ENCODE data around the gene IFNA8. TPM values are rescaled to one million over a fixed set of nuclear protein-coding genes. Genes with fewer than 3 reads are reported as not detected.
"Not testable (repeated sequence)": the region's sequence is repeated elsewhere in the genome, so short reads cannot be mapped to it uniquely, and the experiment has no call there.

The IFNA8 gene
- total and polyA plus RNA-seq, 8 donors, result not detected

DNA sequence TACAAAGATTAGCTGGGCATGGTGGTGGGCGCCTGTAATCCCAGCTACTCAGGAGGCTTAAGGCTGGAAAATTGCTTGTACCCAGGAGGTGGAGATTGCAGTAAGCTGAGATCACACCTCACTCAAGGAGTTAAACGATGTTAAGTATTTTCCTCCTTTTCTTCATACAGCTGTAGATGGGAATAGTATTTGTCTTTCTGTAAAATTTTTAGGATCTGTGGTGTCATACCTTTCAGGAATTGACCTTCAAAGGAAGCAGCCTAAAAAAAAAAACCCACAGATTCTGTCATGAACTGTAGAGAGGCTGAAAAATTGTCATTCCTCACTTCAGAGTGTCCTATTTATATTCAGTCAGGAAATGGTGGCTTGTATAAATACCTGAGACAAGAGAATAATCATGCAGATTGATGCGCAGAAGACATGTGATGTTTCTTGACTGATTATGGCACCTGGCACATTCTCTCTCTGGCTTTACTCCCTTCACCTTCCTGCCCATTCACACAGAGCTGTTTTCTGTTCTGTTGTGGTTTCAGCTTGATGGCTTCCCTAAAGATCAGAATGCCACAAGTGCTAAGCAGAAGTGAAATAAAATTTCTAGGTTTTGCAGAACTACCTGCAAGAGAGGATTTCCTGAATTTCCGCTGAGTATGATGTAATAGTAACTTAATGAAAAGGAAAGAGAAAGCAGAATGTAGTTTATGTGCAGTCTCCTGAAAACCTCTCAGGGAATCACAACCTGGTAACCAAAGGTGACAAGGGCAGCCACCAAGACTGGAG is 35.1 kb downstream of the IFNA8 start:
- Histone ChIP-seq H3K36me3 (no peaks in the 10 kb centered on the region), H3K4me1 (peaks cover 0 to 5% of the 10 kb centered on the region in 2 donors), H3K9me3 (no peaks in the 10 kb centered on the region), H3K4me3 (no peak overlapping the region), H3K27ac (peak overlapping the region in 1 of 2 donors; percentile 31), H3K27me3 (peaks cover 4 to 15% of the 10 kb centered on the region in 2 donors)
- ATAC-seq (no peak), DNase-seq (no peak)
- intact Hi-C loops (cut with DNase I), result no loop called here
- TF ChIP-seq, protein P1, sequence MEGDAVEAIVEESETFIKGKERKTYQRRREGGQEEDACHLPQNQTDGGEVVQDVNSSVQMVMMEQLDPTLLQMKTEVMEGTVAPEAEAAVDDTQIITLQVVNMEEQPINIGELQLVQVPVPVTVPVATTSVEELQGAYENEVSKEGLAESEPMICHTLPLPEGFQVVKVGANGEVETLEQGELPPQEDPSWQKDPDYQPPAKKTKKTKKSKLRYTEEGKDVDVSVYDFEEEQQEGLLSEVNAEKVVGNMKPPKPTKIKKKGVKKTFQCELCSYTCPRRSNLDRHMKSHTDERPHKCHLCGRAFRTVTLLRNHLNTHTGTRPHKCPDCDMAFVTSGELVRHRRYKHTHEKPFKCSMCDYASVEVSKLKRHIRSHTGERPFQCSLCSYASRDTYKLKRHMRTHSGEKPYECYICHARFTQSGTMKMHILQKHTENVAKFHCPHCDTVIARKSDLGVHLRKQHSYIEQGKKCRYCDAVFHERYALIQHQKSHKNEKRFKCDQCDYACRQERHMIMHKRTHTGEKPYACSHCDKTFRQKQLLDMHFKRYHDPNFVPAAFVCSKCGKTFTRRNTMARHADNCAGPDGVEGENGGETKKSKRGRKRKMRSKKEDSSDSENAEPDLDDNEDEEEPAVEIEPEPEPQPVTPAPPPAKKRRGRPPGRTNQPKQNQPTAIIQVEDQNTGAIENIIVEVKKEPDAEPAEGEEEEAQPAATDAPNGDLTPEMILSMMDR (IDR thresholded peaks at IDR 0.05), result no peak

DNA sequence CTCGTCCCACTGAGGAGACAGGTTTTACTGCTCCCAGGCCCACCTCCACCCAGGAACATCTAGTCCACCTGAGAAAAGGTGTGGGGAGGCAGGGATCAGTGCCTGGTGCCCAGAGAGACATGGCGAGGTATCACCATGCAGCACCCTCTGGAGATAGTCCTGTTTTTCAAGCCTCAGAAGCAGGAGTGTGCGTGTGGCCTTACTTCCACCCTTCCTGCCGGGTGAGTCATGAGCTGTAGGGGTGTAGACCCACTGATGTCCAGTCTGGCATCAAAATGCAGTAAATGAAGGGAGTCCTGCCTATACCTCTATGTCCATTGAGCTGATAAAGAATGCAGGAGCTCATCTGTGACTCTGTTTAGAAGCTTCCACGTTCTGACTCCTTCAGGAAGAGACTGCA is 40.4 kb downstream of the IFNA8 start:
- H3K9me3 ChIP-seq; intact Hi-C loops (cut with DNase I); H3K27me3 ChIP-seq; H3K4me3 ChIP-seq; H3K36me3 ChIP-seq; H3K27ac ChIP-seq; ATAC-seq; DNase-seq; H3K4me1 ChIP-seq: not testable (repeated sequence)

- DNase-seq (no peak), ATAC-seq (no peak)
- H3K27me3 ChIP-seq, result peaks cover 4 to 7% of the 10 kb centered on the region in 2 donors
- no peaks in the 10 kb centered on the region for H3K9me3 ChIP-seq
- TF ChIP-seq, protein P1 (IDR thresholded peaks at IDR 0.05), result no peak
- intact Hi-C loops (cut with DNase I), result no loop called here
- H3K27ac ChIP-seq, result no peak overlapping the region
- H3K4me3 ChIP-seq, result no peak overlapping the region
- H3K4me1 ChIP-seq, result no peaks in the 10 kb centered on the region
- no peaks in the 10 kb centered on the region for H3K36me3 ChIP-seq
Measured at GRCh38 chr9:21450733-21451394, 41.9 kb downstream of the IFNA8 start.

DNA sequence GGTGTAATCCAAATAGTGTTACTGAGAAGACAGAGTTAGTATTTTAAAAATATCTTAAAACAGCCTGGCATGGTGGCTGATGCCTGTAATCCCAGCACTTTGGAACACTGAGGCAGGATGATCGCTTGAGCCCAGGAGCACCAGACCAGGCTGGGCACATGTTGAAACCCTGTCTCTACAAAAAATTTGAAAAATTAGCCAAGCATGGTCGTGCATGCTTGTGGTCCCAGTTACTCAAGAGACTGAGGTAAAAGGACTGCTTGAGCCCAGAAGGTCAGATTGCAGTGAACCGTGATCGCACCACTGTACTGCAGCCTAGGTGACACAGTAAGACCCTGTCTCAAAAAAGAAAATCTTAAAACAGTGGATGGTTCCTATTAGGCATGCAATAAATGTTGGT is 43.8 kb downstream of the IFNA8 start:
- Histone ChIP-seq H3K4me3 (no peak overlapping the region), H3K9me3 (no peaks in the 10 kb centered on the region), H3K4me1 (no peaks in the 10 kb centered on the region), H3K27me3 (peaks cover 4 to 7% of the 10 kb centered on the region in 2 donors), H3K27ac (no peak overlapping the region), H3K36me3 (no peaks in the 10 kb centered on the region)
- intact Hi-C loops (cut with DNase I), result no loop called here
- TF ChIP-seq, protein P1 (IDR thresholded peaks at IDR 0.05), result no peak
- DNase-seq (no peak), ATAC-seq (no peak)

DNA sequence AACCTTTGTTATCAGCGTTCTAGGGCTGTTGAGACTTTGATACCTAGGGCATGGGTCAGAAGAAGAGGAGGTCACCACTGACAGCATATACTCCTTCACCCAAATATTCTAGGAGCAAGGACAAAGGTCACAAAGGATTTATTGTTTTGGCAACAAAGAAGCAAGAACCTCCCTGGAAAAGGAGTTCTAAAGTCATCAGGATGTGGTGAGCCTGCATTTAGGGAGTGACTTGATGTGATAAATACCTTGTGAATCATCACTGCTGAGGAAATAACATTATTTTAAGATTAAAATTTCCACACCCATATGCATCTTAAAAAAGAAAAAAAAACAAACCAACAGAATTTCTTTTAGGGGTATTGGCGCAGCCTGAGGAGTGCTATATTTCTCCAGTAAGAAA is 45.2 kb downstream of the IFNA8 start:
- Histone ChIP-seq H3K4me3 (no peak overlapping the region), H3K27me3 (peaks cover 0 to under 1% of the 10 kb centered on the region in 2 donors), H3K9me3 (no peaks in the 10 kb centered on the region), H3K36me3 (no peaks in the 10 kb centered on the region), H3K27ac (no peak overlapping the region), H3K4me1 (no peaks in the 10 kb centered on the region)
- intact Hi-C loops (cut with DNase I), result no loop called here
- DNase-seq (no peak), ATAC-seq (no peak)
- TF ChIP-seq, protein P1 (IDR thresholded peaks at IDR 0.05), result no peak
